NCI-H345 (cell line): ENCODE data around the gene UBE2A.

Experiments
- DNase-seq: peaks from one replicate; lab custom pipeline; 2025; lab: John Stamatoyannopoulos, UW

UBE2A gene

DNA sequence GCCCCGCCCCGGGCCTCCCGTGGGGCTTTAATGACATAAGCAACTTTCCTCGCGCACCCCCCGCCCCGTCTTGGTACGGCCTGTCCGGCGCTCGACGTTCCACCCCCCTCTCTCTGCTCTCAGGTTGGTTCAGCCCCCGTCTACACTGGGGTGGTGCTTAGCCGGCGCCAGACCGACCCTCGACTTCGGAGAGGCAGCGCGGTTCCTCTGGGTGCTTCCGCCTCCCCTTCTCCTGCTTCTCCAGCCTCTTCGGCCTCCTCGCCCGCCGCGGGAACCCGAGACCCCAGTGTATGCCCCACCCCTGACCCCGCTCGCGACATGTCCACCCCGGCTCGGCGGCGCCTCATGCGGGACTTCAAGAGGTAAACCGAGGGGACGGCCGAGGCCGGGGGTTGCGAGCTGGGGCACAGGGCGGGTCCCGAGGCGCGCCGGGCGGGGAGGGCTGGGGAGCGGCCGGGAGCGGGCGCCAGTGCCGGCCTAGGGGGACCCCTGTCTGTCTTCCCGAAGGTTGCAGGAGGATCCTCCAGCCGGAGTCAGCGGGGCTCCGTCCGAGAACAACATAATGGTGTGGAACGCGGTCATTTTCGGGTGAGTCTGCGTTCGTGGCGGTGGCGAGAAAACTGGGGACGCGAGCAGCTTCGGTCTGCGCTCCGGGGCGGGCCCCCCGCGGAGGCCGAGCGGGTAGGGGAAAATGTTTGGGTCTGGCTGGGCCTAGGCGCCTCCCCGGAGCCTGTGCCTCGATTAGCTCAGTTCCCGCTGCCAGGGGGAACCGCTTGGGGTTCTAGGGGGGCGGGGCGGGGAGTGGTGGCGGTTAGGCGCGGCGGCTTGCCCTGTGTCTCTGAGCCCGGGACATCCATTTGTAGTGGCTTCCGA lies at the start of gene UBE2A:
TSS of gene UBE2A (plus strand) at position 170 of the 873 bp plus-strand sequence. CDS start at position 319, 149 bp downstream.
- DNase-seq, result peak; percentile 90

GRCh38 chrX:119529345-119530276 lies 44.8 kb upstream of the UBE2A start:
- DNase-seq, result no peak

DNA sequence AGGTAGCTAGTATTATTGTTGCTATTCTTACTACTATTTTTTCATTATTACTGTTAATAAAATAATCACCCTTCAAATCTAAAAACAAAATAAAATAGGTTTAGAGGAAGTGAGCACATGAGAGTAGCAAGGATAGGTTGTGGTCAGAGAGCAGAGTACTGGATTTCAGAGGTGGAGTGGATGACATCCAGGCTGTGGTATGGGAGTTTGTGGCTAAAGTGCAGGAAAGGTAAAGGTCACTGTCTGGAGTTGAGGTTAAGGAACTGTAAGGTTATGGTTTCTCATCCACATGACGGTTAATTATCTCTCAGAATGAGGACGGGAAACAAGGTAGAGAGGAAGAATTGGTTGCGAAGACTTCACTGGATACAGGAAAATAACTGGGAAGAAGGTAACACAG lies 36.9 kb upstream of the UBE2A start:
- no peak for DNase-seq

- no peak for DNase-seq
Observed at GRCh38 chrX:119539872-119540271, 34.5 kb upstream of the UBE2A start.

GRCh38 chrX:119541188-119541587 lies 33.2 kb upstream of the UBE2A start:
- no peak for DNase-seq

DNA sequence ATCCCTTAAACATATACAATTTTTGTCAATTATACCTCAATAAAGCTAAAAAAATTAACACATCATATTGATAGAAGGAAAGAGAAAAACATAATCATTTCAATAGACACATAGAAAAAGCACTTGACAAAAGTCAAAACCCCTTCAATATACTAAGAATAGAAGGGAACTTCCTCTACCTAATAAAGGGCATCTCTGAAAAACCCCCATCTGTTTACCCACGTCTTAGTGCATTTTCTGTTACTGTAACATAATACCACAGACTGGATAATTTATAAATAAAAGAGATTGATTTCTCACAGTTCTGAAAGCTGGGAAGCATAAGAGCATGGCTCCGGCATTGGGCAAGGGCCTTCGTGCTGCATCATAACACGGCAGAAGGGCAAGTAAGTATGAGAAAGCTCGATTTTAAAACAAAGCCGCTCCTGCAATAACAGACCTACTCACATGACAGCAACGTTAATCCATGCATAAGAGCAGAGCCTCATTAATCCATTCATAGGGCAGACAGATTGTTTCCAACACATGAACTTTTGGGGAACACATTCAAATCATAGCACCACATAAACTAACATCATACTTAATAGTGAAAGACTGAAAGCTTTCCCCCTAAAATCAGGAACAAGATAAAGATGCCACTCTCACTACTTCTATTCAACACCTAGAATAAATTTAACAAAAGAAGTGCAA lies 24.9 kb upstream of the UBE2A start:
- DNase-seq, result no peak

DNA sequence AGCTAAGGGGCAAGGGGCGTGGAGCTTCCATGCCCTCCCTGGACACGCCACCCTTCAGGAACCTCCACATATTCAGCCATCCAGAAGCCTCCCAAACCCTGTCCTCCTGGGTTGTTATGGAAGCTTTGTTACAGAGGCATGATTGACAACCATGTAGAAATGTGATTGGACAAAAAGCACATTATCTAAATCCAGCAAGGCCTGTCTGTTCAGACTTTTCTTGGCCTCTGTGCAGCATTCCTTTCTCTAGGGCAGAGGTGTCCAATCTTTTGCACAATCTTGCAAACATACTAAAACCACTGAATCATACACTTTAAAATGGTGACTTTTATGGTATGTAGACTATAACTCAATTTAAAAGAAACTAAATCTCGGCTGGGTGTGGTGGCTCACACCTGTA lies 21.9 kb upstream of the UBE2A start:
- DNase-seq, result no peak

GRCh38 chrX:119565107-119565663 lies 9.2 kb upstream of the UBE2A start, which contains the start of gene STEEP1:
Gene STEEP1 (minus strand): TSS chrX:119565409. CDS start chrX:119565355, 54 bp downstream.
- DNase-seq, result peak; percentile 89

- DNase-seq, result no peak
Observed at GRCh38 chrX:119570351-119570835, 4.0 kb upstream of the UBE2A start.

DNA sequence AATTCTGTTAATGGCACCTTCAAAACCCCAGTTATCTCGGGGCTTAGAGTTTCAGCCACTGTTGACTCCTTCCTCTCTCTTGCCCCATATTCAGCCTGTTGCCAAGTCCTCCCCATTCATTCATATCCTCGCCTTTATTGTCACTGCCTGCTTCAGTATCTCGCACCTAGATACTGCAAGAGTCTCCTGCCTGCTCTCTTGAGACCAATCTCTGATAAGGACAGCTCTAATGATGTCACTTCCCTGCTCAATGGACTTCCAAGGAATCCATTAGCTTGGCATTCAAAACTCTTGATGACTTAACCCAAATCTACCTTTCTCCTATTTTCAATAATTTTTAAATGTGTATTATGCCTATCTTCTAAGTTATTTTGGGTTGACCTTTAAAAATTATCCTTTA lies 1.1 kb upstream of the UBE2A start:
- DNase-seq, result no peak

GRCh38 chrX:119573840-119574393 lies 446 bp upstream of the UBE2A start:
- DNase-seq, result no peak

DNA sequence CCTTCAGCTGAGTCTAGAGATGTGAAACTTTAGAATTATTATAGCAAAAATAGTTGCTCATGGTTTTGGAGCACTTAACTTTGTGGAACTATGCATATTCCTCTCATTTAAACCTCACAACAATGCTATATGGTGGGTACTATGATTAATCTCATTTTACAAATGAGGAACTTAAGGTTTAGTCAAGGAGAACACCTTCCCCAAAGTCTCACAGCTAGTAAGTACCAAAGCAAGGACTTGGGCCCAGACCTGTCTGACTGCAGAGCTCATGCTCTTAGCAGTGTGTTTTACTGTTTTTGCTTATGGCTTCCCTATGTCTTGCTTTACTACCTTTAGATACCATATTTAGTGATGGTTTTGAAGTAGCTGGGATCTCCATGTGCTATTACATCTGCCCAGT lies 5.1 kb downstream of the UBE2A start:
- no peak for DNase-seq

DNA sequence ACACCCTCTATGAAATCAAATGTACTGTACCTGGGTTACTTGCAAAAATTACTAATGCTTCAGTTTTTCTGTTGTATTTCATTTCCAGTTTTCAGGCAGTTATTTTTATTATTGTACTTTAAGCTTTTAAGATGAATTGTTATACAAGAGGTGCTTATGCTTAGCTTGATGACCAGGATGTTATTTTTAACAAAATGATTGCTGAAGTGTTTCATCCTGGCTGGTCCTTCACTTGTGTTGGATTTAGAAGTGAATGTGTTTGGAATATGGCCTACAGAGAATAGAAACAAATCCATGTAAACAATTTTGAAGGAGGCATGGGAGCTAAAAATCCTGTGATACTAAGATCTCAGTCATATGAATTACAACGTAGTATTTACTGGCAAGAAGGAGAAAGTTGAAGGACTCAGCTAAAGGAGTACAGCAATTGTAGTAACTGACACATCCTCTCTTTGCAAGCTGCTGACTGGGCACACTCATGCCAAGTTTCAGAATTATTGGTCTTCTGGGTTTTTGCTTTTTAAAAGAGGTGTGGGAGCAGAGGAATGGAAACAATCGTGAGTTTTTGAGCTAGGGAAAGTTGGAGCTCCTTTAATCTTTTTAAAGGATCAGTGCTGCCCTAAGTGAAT lies 9.2 kb downstream of the UBE2A start:
- no peak for DNase-seq

DNA sequence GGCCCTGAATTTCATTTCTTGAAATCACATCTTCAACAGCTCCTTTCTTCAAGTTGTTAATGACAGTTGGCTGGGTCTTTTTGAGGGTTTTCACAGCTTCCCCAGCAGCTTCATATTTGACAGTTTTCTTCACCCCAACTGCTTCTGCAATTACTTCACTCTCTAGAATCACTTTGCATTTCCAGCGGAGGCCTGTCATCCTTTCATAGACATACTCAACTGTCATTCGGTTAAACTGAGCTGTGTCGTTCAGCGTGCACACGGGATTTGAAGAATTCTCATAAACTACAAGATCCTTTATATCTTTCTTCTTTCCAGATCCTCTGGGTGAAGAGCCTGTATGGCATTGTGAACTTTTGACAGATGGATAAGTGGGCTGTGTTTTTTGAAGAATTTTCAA lies 15.4 kb downstream of the UBE2A start:
- no peak for DNase-seq

DNA sequence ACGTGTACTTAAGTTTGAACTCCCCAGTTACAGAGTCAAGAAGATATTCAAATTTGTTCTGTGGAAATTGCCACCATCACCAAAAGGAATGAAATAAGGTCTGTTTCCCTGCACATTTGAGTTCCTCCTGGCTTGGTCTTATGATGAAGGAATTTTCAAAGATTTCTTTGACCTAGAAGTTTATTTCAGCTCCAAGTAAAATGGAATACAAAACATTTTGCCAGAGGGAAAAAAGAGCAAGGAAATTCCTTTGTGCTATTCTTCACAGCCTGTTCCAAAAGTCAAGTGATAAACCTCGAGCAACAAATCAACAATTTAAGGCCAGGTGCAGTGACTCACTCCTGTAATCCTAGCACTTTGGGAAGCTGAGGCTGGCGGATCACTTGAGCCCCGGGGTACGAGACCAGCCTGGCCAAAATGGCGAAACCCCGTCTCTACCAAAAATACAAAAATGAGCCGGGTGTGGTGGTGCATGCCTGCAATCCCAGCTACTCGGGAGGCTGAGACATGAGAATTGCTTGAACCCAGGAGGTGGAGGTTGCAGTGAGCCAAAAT lies 28.4 kb downstream of the UBE2A start:
- no peak for DNase-seq

GRCh38 chrX:119604766-119605463 lies 30.6 kb downstream of the UBE2A start:
- DNase-seq, result no peak

- peak; percentile 11 for DNase-seq
Observed at GRCh38 chrX:119605464-119606279, 31.3 kb downstream of the UBE2A start.

- peak; percentile 95 for DNase-seq
Observed at GRCh38 chrX:119606280-119607017, 32.1 kb downstream of the UBE2A start, which contains the start of gene NKRF. Gene NKRF (minus strand): TSS chrX:119606424.
